ENCODE measurements around the gene ZCWPW1.
A peak's percentile ranks its signal among the peaks of the same experiment; 100 is the strongest.

- peak; percentile 90 to 98 (median 96) for TF ChIP-seq CTCF (IDR thresholded peaks at IDR 0.05)
- TF ChIP-seq POLR2A (IDR thresholded peaks at IDR 0.05): no peak
- peak; percentile 49 for TF ChIP-seq POLR2AphosphoS5 (IDR thresholded peaks at IDR 0.05)
Measured at GRCh38 chr7:100469227-100470044, 40.9 kb upstream of the ZCWPW1 start.

All from prostate gland (tissue), 2 donors.